Neural cell (in vitro differentiated cells): ENCODE measurements around the gene IRS1. TPM values are rescaled to one million over a fixed set of nuclear protein-coding genes. Genes with fewer than 3 reads are reported as not detected.

ENCODE experiments used
- H2AFZ ChIP-seq: fragments of 200-600, 300-800 bp; sonication (generic), shearing (Covaris generic); 2 replicates; pipeline ENCODE4 v1.6.0; 2014; ENCODE audit warnings: low read depth, mild to moderate bottlenecking, antibody characterized with exemption, low read length, moderate library complexity
- H3F3A ChIP-seq: fragments of 200-600 bp; shearing (Covaris generic); 2 replicates; pipeline ENCODE4 v1.6.1; 2016; ENCODE audit warnings: mild to moderate bottlenecking, moderate library complexity, mixed read lengths, antibody characterized with exemption, low read length; ENCODE audit not compliant: insufficient read depth, poor library complexity, severe bottlenecking
- H3K27ac ChIP-seq: fragments of 200-600, 300-800 bp; sonication (generic), shearing (Covaris generic); 2 replicates; pipeline ENCODE4 v1.5.1; 2014; ENCODE audit warnings: mild to moderate bottlenecking, low read length, moderate library complexity
- H3K27me3 ChIP-seq: fragments of 300-800, 200-600 bp; sonication (generic), shearing (Covaris generic); 2 replicates; pipeline ENCODE4 v1.6.0; 2014; ENCODE audit warnings: mild to moderate bottlenecking, low read depth, low read length, moderate library complexity; ENCODE audit not compliant: insufficient read depth
- H3K36me3 ChIP-seq: fragments of 300-800, 200-600 bp; sonication (generic), shearing (Covaris generic); 2 replicates; pipeline ENCODE4 v1.5.1; 2014; ENCODE audit warnings: mild to moderate bottlenecking, antibody characterized with exemption, low read length, moderate library complexity; ENCODE audit not compliant: insufficient read depth
- H3K4me2 ChIP-seq: fragments of 300-800, 200-600 bp; sonication (generic), shearing (Covaris generic); 2 replicates; pipeline ENCODE4 v1.6.0; 2014; ENCODE audit warnings: mild to moderate bottlenecking, low read length
- H3K4me3 ChIP-seq: fragments of 300-800, 200-600 bp; sonication (generic), shearing (Covaris generic); 2 replicates; pipeline ENCODE4 v1.5.1; 2014; ENCODE audit warnings: mild to moderate bottlenecking, low read length, moderate library complexity
- H3K79me2 ChIP-seq: fragments of 200-600 bp; shearing (Covaris generic); replicated peaks from 2 replicates; pipeline ENCODE4 v1.6.0; 2014; ENCODE audit warnings: mild to moderate bottlenecking, low read length, moderate library complexity; ENCODE audit not compliant: insufficient read depth
- H3K9ac ChIP-seq: fragments of 300-800, 200-600 bp; sonication (generic), shearing (Covaris generic); 2 replicates; pipeline ENCODE4 v1.6.1; 2016; ENCODE audit warnings: mild to moderate bottlenecking, low read length, mixed read lengths
- H3K9me2 ChIP-seq: fragments of 200-600 bp; shearing (Covaris generic); 2 replicates; pipeline ENCODE4 v1.6.1; 2016; ENCODE audit warnings: mild to moderate bottlenecking, low read length, mixed read lengths; ENCODE audit not compliant: insufficient read depth
- H3K9me3 ChIP-seq: fragments of 200-600, 300-800 bp; sonication (generic), shearing (Covaris generic); 2 replicates; pipeline ENCODE4 v1.6.1; 2016; ENCODE audit warnings: mild to moderate bottlenecking, mixed run types, low read length, moderate library complexity, mixed read lengths
- H4K20me1 ChIP-seq: fragments of 200-600 bp; shearing (Covaris generic); 2 replicates; pipeline ENCODE4 v1.6.1; 2016; ENCODE audit warnings: mild to moderate bottlenecking, mixed run types; ENCODE audit not compliant: insufficient read depth
- CTCF ChIP-seq: fragments of 450-650 bp; IDR thresholded peaks from 2 replicates; pipeline ENCODE4 v1.5.1; 2014; ENCODE audit warnings: antibody characterized with exemption, mild to moderate bottlenecking, moderate library complexity; ENCODE audit not compliant: poor library complexity, severe bottlenecking
- EP300 ChIP-seq: fragments of 450-650 bp; conservative IDR thresholded peaks from 2 replicates; pipeline ENCODE4 v1.6.1; 2014; ENCODE audit warnings: antibody characterized with exemption, mild to moderate bottlenecking, moderate library complexity; ENCODE audit not compliant: poor library complexity, severe bottlenecking
- EZH2 ChIP-seq: fragments of 200-600, 300-800 bp; shearing (Covaris generic), sonication (generic); IDR thresholded peaks from 2 replicates; pipeline ENCODE4 v1.6.1; 2014; ENCODE audit warnings: antibody characterized with exemption, low read length, borderline replicate concordance, mild to moderate bottlenecking; ENCODE audit not compliant: insufficient read depth, poor library complexity, severe bottlenecking
- MXI1 ChIP-seq: fragments of 450-650 bp; conservative IDR thresholded peaks from 2 replicates; pipeline ENCODE4 v1.6.1; 2014; ENCODE audit warnings: antibody characterized with exemption, mild to moderate bottlenecking; ENCODE audit not compliant: poor library complexity, severe bottlenecking
- POLR2AphosphoS5 ChIP-seq: IDR thresholded peaks from 2 replicates; pipeline ENCODE4 v1.6.1; 2012
- RAD21 ChIP-seq: fragments of 450-650 bp; conservative IDR thresholded peaks from 2 replicates; pipeline ENCODE4 v1.6.1; 2014; ENCODE audit warnings: antibody characterized with exemption, mild to moderate bottlenecking, moderate library complexity
- REST ChIP-seq: IDR thresholded peaks from 2 replicates; pipeline ENCODE4 v1.6.1; 2012; ENCODE audit warnings: borderline replicate concordance
- SMC3 ChIP-seq: fragments of 450-650 bp; conservative IDR thresholded peaks from 2 replicates; pipeline ENCODE4 v1.6.1; 2014; ENCODE audit warnings: antibody characterized with exemption, mild to moderate bottlenecking, moderate library complexity; ENCODE audit not compliant: poor library complexity
- TAF1 ChIP-seq: IDR thresholded peaks from 2 replicates; pipeline ENCODE4 v1.6.1; 2012; ENCODE audit warnings: low read depth
- polyA plus RNA-seq: library from polyadenylated mRNA; depleted of rRNA; stranded (reverse); fragments of >200 nt; gene quantifications from 2 replicates; pipeline ENCODE4 v1.2.3, GENCODE V29; 2014

IRS1 gene
- polyA plus RNA-seq, 1 donor from 2014 or later = 7.2 TPM

GRCh38 chr2:226755631-226756030, 44.0 kb downstream of the IRS1 start:
- Histone ChIP-seq H3K9me3 (no peaks in the 10 kb centered on the region), H3K9me2 (no peaks in the 10 kb centered on the region), H3K9ac (no peak overlapping the region), H3F3A (no peaks in the 10 kb centered on the region), H3K27ac (no peak overlapping the region), H3K4me3 (no peak overlapping the region), H3K4me2 (no peak overlapping the region), H2AFZ (no peak overlapping the region), H4K20me1 (no peaks in the 10 kb centered on the region), H3K36me3 (no peaks in the 10 kb centered on the region), H3K27me3 (no peaks in the 10 kb centered on the region), H3K79me2 (peaks cover 25% of the 10 kb centered on the region)
- TF ChIP-seq REST (no peak), CTCF (no peak), MXI1 (no peak), EP300 (no peak), EZH2 (no peak), SMC3 (no peak)

GRCh38 chr2:226754821-226755604, 44.6 kb downstream of the IRS1 start:
- Histone ChIP-seq H3K4me3 (no peak overlapping the region), H3K36me3 (no peaks in the 10 kb centered on the region), H3K27me3 (no peaks in the 10 kb centered on the region), H2AFZ (no peak overlapping the region), H4K20me1 (no peaks in the 10 kb centered on the region), H3K79me2 (peaks cover 26% of the 10 kb centered on the region), H3K4me2 (no peak overlapping the region), H3K9me3 (no peaks in the 10 kb centered on the region), H3K9me2 (no peaks in the 10 kb centered on the region), H3K9ac (no peak overlapping the region), H3K27ac (no peak overlapping the region), H3F3A (no peaks in the 10 kb centered on the region)
- TF ChIP-seq RAD21 = no peak
- no peak for TF ChIP-seq POLR2AphosphoS5
- TF ChIP-seq SMC3 = no peak
- no peak for TF ChIP-seq REST
- no peak for TF ChIP-seq EZH2
- no peak for TF ChIP-seq TAF1
- no peak for TF ChIP-seq EP300
- no peak for TF ChIP-seq CTCF
- TF ChIP-seq MXI1 = no peak
